Endodermal cell (in vitro differentiated cells): ENCODE data around the gene CDC40. TPM values are rescaled to one million over a fixed set of nuclear protein-coding genes. Genes with fewer than 3 reads are reported as not detected.

Experiments
- DNase-seq: peaks from one replicate; pipeline ENCODE4 v3.0.0-alpha.2; 2017
- H3K27ac ChIP-seq: 2 replicates; pipeline ENCODE4 v1.5.1; 2013; ENCODE audit warnings: mild to moderate bottlenecking, low read depth, low read length, moderate library complexity
- H3K27me3 ChIP-seq: 2 replicates; pipeline ENCODE4 v1.6.1; 2013; ENCODE audit warnings: mild to moderate bottlenecking, low read length, moderate library complexity; ENCODE audit not compliant: insufficient read depth, control insufficient read depth, poor library complexity, severe bottlenecking
- H3K36me3 ChIP-seq: 2 replicates; pipeline ENCODE4 v1.7.0; 2013; ENCODE audit warnings: mild to moderate bottlenecking, low read length, moderate library complexity; ENCODE audit not compliant: control insufficient read depth, insufficient read depth
- H3K4me1 ChIP-seq: one replicate; pipeline ENCODE4 v1.7.0; 2013; ENCODE audit warnings: low read length; ENCODE audit not compliant: control insufficient read depth, insufficient read depth
- H3K4me3 ChIP-seq: 2 replicates; pipeline ENCODE4 v1.5.1; 2013; ENCODE audit warnings: mild to moderate bottlenecking, low read length, moderate library complexity
- H3K9ac ChIP-seq: 2 replicates; pipeline ENCODE4 v1.6.1; 2013; ENCODE audit warnings: mild to moderate bottlenecking, low read length, moderate library complexity; ENCODE audit not compliant: poor library complexity, severe bottlenecking; ENCODE audit errors: extremely low read depth
- H3K9me3 ChIP-seq: 2 replicates; pipeline ENCODE4 v1.6.1; 2013; ENCODE audit warnings: mild to moderate bottlenecking, low read length, moderate library complexity; ENCODE audit not compliant: control insufficient read depth
- H3K27ac Mint-ChIP-seq: 2 replicates; pipeline ENCODE4 v1.8.0; 2020; ENCODE audit warnings: mixed read lengths
- H3K27me3 Mint-ChIP-seq: 2 replicates; pipeline ENCODE4 v1.8.0; 2021; ENCODE audit warnings: mild to moderate bottlenecking, mixed read lengths; ENCODE audit not compliant: insufficient read depth
- H3K36me3 Mint-ChIP-seq: 2 replicates; pipeline ENCODE4 v1.8.0; 2020; ENCODE audit warnings: low read depth, mixed read lengths
- H3K4me1 Mint-ChIP-seq: 2 replicates; pipeline ENCODE4 v1.8.0; 2020; ENCODE audit warnings: mixed read lengths
- H3K4me3 Mint-ChIP-seq: 2 replicates; pipeline ENCODE4 v1.8.0; 2020; ENCODE audit warnings: mild to moderate bottlenecking, moderate library complexity, mixed read lengths
- H3K9me3 Mint-ChIP-seq: 2 replicates; pipeline ENCODE4 v1.8.0; 2020; ENCODE audit warnings: mild to moderate bottlenecking, mixed read lengths
- WGBS, 2 experiments: methylation state at CpG; one replicate each; pipeline versions ENCODE4 v1.1.5 to v1.1.7; 2013; ENCODE audit warnings: missing lambda C conversion rate in 2 of 2, mixed read lengths in 1 of 2; ENCODE audit not compliant: insufficient coverage in 1 of 2, insufficient read length in 1 of 2; 5-methylcytosine and 5-hydroxymethylcytosine counted together
- total RNA-seq, 2 donors: library from RNA; stranded (reverse); fragmentation: NEBNext Ultra II Directional in 1 of 2; extraction: Animal tissue kit (Norgen Biotek cat#: 25700) in 1 of 2; gene quantifications; 2 replicates in 1 of 2; 3 replicates in 1 of 2; pipeline ENCODE4 v1.2.1, GENCODE V29; 2021
- TF ChIP-seq, protein P1 (sequence below): fragments of 200-600 bp; sonication (generic); conservative IDR thresholded peaks from 2 replicates; pipeline ENCODE4 v1.5.0; 2021; ENCODE audit warnings: antibody characterized with exemption, mild to moderate bottlenecking

CDC40 gene
- total RNA-seq, 2 donors from 2014 or later = 25.7 to 26.8 TPM

DNA sequence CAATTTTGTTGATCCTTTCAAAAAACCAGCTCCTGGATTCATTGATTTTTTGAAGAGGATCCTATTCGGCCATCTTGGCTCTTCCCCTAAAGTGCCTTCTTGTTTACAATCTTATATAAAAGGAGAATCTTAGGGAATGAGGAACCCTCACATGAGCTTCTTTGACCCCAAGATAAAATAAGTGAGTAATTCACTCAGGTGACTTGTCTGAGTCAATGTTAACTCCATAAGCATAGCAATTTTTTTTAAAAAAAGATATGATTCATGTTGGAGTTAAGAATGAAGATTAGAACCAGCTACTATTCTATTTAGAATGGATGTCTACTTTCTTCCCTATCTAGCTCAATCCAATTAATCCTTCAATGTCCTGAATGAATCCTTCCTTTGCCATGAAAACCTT lies 21.7 kb upstream of the CDC40 start:
- Mint-ChIP-seq H3K9me3 (peaks cover 12% of the 10 kb centered on the region), H3K4me1 (peaks cover 5% of the 10 kb centered on the region), H3K27me3 (no peaks in the 10 kb centered on the region), H3K4me3 (no peak overlapping the region), H3K36me3 (peaks cover 13% of the 10 kb centered on the region), H3K27ac (no peak overlapping the region)
- Histone ChIP-seq H3K9ac (no peak overlapping the region), H3K36me3 (peaks cover 9% of the 10 kb centered on the region), H3K4me1 (no peaks in the 10 kb centered on the region), H3K27ac (no peak overlapping the region), H3K27me3 (no peaks in the 10 kb centered on the region), H3K4me3 (peak overlapping the region; percentile 42), H3K9me3 (peaks cover 13% of the 10 kb centered on the region)
- 100% methylated on average over 1 of the region's 1 CpG for WGBS, 2 experiments
- TF ChIP-seq, protein P1, sequence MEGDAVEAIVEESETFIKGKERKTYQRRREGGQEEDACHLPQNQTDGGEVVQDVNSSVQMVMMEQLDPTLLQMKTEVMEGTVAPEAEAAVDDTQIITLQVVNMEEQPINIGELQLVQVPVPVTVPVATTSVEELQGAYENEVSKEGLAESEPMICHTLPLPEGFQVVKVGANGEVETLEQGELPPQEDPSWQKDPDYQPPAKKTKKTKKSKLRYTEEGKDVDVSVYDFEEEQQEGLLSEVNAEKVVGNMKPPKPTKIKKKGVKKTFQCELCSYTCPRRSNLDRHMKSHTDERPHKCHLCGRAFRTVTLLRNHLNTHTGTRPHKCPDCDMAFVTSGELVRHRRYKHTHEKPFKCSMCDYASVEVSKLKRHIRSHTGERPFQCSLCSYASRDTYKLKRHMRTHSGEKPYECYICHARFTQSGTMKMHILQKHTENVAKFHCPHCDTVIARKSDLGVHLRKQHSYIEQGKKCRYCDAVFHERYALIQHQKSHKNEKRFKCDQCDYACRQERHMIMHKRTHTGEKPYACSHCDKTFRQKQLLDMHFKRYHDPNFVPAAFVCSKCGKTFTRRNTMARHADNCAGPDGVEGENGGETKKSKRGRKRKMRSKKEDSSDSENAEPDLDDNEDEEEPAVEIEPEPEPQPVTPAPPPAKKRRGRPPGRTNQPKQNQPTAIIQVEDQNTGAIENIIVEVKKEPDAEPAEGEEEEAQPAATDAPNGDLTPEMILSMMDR = no peak
- DNase-seq = no peak

DNA sequence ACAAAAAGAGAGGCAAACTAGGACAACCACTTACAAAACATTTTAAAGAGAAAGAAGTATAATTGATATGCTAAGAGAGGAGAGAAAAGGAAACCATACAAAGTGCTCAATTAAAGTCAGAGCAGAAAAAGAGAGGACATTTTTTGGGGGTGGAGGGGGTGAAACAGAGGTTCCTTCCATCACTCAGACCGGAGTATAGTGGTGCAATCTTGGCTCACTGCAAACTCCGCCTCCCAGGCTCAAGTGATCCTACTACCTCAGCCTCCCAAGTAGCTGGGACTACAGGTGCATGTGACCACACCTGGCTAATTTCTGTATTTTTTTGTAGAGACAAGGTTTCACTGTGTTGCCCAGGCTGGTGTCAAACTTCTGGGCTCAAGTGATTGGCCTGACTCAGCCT lies 10.1 kb upstream of the CDC40 start:
- H3K36me3 Mint-ChIP-seq = no peaks in the 10 kb centered on the region
- H3K36me3 ChIP-seq = no peaks in the 10 kb centered on the region
- H3K27me3 ChIP-seq = no peaks in the 10 kb centered on the region
- H3K9me3 ChIP-seq = no peaks in the 10 kb centered on the region
- no peak overlapping the region for H3K9ac ChIP-seq
- H3K9me3 Mint-ChIP-seq = no peaks in the 10 kb centered on the region
- peaks cover 17% of the 10 kb centered on the region for H3K4me1 Mint-ChIP-seq
- WGBS, 2 experiments = 92 to 93% methylated on average over 2 of the region's 2 CpGs
- H3K27me3 Mint-ChIP-seq = no peaks in the 10 kb centered on the region
- TF ChIP-seq, protein P1 = no peak
- H3K27ac Mint-ChIP-seq = no peak overlapping the region
- no peak overlapping the region for H3K27ac ChIP-seq
- peaks cover 7% of the 10 kb centered on the region for H3K4me1 ChIP-seq
- H3K4me3 Mint-ChIP-seq = no peak overlapping the region
- DNase-seq = no peak
- no peak overlapping the region for H3K4me3 ChIP-seq

DNA sequence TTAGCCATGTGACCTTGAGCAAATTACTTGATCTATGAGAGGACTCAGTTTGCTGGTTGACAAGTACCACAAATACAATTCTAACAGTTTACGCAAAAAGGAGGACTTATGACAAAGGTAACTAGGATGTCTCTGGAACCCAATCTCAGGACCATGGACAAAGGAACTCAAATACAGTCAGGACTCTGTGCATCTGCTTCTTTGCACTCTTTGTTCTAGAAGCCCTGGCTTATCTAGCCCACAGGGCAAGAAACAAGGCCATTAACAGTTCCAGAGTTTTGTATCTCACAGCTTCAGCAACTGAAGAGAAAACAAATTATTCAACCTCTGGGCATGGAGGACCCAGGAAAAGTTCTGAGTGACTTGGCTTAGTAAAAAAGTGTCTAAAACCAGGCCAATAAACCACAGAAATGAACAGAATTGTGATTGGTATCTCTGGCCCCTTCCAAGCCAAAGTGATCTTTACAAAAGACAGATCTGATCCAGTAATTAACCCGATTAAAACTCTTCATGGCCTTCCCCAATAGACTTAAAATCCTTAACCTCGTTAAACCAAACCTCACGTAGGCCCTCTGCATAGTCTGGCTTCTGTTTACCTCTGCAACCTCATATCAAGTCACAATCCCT lies 6.6 kb upstream of the CDC40 start:
- no peaks in the 10 kb centered on the region for H3K36me3 Mint-ChIP-seq
- H3K4me3 Mint-ChIP-seq = no peak overlapping the region
- H3K9me3 ChIP-seq = no peaks in the 10 kb centered on the region
- 72 to 87% methylated on average over 4 of the region's 4 CpGs for WGBS, 2 experiments
- peaks cover 7% of the 10 kb centered on the region for H3K4me1 ChIP-seq
- H3K36me3 ChIP-seq = no peaks in the 10 kb centered on the region
- peak; percentile 41 for DNase-seq
- H3K27me3 Mint-ChIP-seq = no peaks in the 10 kb centered on the region
- no peak overlapping the region for H3K9ac ChIP-seq
- TF ChIP-seq, protein P1 = no peak
- no peak overlapping the region for H3K27ac Mint-ChIP-seq
- peak overlapping the region; percentile 26 for H3K4me3 ChIP-seq
- H3K4me1 Mint-ChIP-seq = peaks cover 21% of the 10 kb centered on the region
- H3K27me3 ChIP-seq = no peaks in the 10 kb centered on the region
- no peaks in the 10 kb centered on the region for H3K9me3 Mint-ChIP-seq
- no peak overlapping the region for H3K27ac ChIP-seq
